GM19467 (cell line): ENCODE results near the gene ITIH3.

Experiments
- ATAC-seq: cut with Tn5 transposase; IDR thresholded peaks from one replicate; pipeline ENCODE4 v1.9.1; 2021; ENCODE audit warnings: mild to moderate bottlenecking, moderate library complexity; ENCODE audit not compliant: unreplicated experiment

The ITIH3 gene

GRCh38 chr3:52820736-52821135, 26.1 kb downstream of the ITIH3 start:
- ATAC-seq: no peak

GRCh38 chr3:52822363-52822762, 27.8 kb downstream of the ITIH3 start:
- ATAC-seq: no peak

- ATAC-seq: no peak
Observed at GRCh38 chr3:52824037-52824436, 29.4 kb downstream of the ITIH3 start.

- no peak for ATAC-seq
Observed at GRCh38 chr3:52827441-52827840, 32.8 kb downstream of the ITIH3 start.

GRCh38 chr3:52827866-52828376, 33.3 kb downstream of the ITIH3 start:
- no peak for ATAC-seq

GRCh38 chr3:52829482-52829881, 34.9 kb downstream of the ITIH3 start:
- no peak for ATAC-seq

GRCh38 chr3:52829906-52830463, 35.4 kb downstream of the ITIH3 start:
- ATAC-seq: no peak

GRCh38 chr3:52830535-52831258, 36.1 kb downstream of the ITIH3 start, which contains the start of gene ITIH4:
TSS of gene ITIH4 (minus strand) at chr3:52830672. CDS start at chr3:52830642, 30 bp downstream.
- ATAC-seq: no peak

GRCh38 chr3:52831500-52832301, 37.1 kb downstream of the ITIH3 start:
- no peak for ATAC-seq

GRCh38 chr3:52833202-52833601, 38.6 kb downstream of the ITIH3 start:
- no peak for ATAC-seq

- no peak for ATAC-seq
Observed at GRCh38 chr3:52834871-52835501, 40.4 kb downstream of the ITIH3 start, which contains the start of gene MUSTN1. TSS of gene MUSTN1 (minus strand) at chr3:52835019. CDS start at chr3:52834948, 71 bp downstream.

GRCh38 chr3:52835766-52836470, 41.3 kb downstream of the ITIH3 start:
- no peak for ATAC-seq

GRCh38 chr3:52836471-52836845, 41.9 kb downstream of the ITIH3 start:
- ATAC-seq: no peak

- no peak for ATAC-seq
Observed at GRCh38 chr3:52836986-52837385, 42.4 kb downstream of the ITIH3 start.

GRCh38 chr3:52838561-52839267, 44.1 kb downstream of the ITIH3 start:
- peak; percentile 54 for ATAC-seq

GRCh38 chr3:52839268-52839575, 44.6 kb downstream of the ITIH3 start:
- no peak for ATAC-seq

GRCh38 chr3:52839892-52840545, 45.4 kb downstream of the ITIH3 start:
- no peak for ATAC-seq

GRCh38 chr3:52841211-52841980, 46.8 kb downstream of the ITIH3 start:
- no peak for ATAC-seq

- no peak for ATAC-seq
Observed at GRCh38 chr3:52841981-52842340, 47.4 kb downstream of the ITIH3 start.
